Dendritic cell treated with granulocyte-macrophage colony-stimulating factor and Interleukin-4, amounts not matched to agents 40 ng/mL and 50 ng/mL, for 4 days (primary cell): ENCODE measurements around the gene PIGQ.

Experiments used
- H3K27ac Mint-ChIP-seq: one replicate; pipeline ENCODE4 v1.8.0; 2022; ENCODE audit warnings: mild to moderate bottlenecking, mixed read lengths
- H3K27me3 Mint-ChIP-seq: one replicate; pipeline ENCODE4 v1.8.0; 2022; ENCODE audit warnings: mild to moderate bottlenecking, mixed read lengths
- H3K36me3 Mint-ChIP-seq: one replicate; pipeline ENCODE4 v1.8.0; 2022; ENCODE audit warnings: low read depth, mixed read lengths
- H3K4me1 Mint-ChIP-seq: one replicate; pipeline ENCODE4 v1.8.0; 2022; ENCODE audit warnings: low read depth, mixed read lengths
- H3K4me3 Mint-ChIP-seq: one replicate; pipeline ENCODE4 v1.8.0; 2022; ENCODE audit warnings: mild to moderate bottlenecking, moderate library complexity, mixed read lengths
- H3K9me3 Mint-ChIP-seq: one replicate; pipeline ENCODE4 v1.8.0; 2022; ENCODE audit warnings: mixed read lengths
- intact Hi-C: fragments of 100-400 bp; cut with micrococcal nuclease; formaldehyde crosslinking; loops from one replicate; pipeline ENCODE4 v1.15.0; 2022

The PIGQ gene

GRCh38 chr16:630249-630814, 60.6 kb downstream of the PIGQ start:
- Mint-ChIP-seq H3K27ac (peak overlapping the region; percentile 12), H3K9me3 (no peaks in the 10 kb centered on the region), H3K4me3 (no peak overlapping the region)

DNA sequence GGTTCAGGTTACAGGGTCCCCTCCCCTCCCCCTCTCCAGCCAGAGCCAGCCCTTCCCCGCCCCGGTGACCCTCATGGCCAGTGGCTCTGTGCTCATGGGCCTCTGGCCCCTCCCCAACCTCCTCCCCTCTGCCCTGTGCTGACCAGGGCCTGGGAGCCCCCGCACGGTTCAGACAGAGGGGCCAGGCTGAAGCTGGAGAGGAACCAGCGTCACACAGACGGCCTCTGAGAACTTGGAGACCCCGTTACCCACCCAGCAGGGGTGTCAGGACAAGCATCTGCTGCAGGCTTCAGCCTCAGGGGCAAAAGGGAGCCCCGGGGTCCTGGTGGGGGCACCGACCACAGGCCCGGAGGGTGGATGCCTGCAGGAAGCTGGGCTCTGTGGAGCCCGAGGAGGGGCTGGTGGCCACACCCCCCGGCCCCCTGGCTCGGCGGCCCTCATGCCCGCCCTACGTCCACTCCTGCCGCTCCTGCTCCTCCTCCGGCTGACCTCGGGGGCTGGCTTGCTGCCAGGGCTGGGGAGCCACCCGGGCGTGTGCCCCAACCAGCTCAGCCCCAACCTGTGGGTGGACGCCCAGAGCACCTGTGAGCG, 61.1 kb downstream of the PIGQ start, which contains the start of gene WFIKKN1:
Gene WFIKKN1, plus strand, starts transcription at position 171 of the 591 bp plus-strand sequence. Its CDS starts 269 bp downstream, at position 440.
- H3K27me3 Mint-ChIP-seq = peaks cover 8% of the 10 kb centered on the region
- peak within 1 kb of the TSS; percentile 12 for H3K27ac Mint-ChIP-seq
- H3K4me3 Mint-ChIP-seq = no peak within 1 kb of the TSS
- no peaks in the 10 kb centered on the region for H3K9me3 Mint-ChIP-seq
- intact Hi-C loops = no loop called here
- peaks cover 63% of the 10 kb centered on the region for H3K36me3 Mint-ChIP-seq
- H3K4me1 Mint-ChIP-seq = peaks cover 14% of the 10 kb centered on the region

More at GRCh38 chr16:630249-630814, 60.6 kb downstream of the PIGQ start:
- intact Hi-C loops = no loop called here
- Mint-ChIP-seq H3K4me1 (peaks cover 14% of the 10 kb centered on the region), H3K27me3 (peaks cover 8% of the 10 kb centered on the region), H3K36me3 (peaks cover 69% of the 10 kb centered on the region)

DNA sequence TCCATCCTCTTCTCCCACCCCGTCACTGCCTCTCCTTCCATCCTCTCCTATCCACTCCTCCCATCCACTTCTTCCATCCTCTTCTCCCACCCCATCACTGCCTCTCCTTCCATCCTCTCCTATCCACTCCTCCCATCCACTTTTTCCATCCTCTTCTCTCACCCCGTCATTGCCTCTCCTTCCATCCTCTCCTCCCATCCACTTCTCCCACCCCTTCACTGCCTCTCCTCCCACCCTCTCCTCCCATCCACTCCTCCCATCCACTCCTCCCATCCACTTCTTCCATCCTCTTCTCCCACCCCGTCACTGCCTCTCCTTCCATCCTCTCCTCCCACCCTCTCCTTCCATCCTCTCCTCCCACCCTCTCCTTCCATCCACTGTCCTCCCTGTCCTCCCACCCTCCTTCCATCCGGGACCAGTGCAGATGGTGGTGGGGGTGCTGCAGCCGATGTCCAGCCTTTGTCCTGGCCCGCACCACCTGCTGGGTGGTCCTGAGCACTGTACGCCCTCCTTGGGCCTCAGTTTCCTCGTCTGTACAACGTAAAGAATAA, 62.1 kb downstream of the PIGQ start:
- no peak overlapping the region for H3K27ac Mint-ChIP-seq

DNA sequence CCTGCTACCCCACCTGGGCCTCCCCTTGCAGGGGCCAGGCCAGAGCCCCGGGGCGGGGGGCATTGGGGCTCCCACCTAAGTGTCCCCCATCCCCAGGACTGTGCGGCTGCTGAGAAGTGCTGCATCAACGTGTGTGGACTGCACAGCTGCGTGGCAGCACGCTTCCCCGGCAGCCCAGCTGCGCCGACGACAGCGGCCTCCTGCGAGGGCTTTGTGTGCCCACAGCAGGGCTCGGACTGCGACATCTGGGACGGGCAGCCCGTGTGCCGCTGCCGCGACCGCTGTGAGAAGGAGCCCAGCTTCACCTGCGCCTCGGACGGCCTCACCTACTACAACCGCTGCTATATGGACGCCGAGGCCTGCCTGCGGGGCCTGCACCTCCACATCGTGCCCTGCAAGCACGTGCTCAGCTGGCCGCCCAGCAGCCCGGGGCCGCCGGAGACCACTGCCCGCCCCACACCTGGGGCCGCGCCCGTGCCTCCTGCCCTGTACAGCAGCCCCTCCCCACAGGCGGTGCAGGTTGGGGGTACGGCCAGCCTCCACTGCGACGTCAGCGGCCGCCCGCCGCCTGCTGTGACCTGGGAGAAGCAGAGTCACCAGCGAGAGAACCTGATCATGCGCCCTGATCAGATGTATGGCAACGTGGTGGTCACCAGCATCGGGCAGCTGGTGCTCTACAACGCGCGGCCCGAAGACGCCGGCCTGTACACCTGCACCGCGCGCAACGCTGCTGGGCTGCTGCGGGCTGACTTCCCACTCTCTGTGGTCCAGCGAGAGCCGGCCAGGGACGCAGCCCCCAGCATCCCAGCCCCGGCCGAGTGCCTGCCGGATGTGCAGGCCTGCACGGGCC, 62.9 kb downstream of the PIGQ start:
- Mint-ChIP-seq H3K27ac (no peak overlapping the region), H3K4me3 (no peak overlapping the region), H3K27me3 (peaks cover 9% of the 10 kb centered on the region), H3K9me3 (no peaks in the 10 kb centered on the region), H3K36me3 (peaks cover 54% of the 10 kb centered on the region), H3K4me1 (peaks cover 19% of the 10 kb centered on the region)
- intact Hi-C loops = no loop called here

More for the DNA sequence above, 62.1 kb downstream of the PIGQ start:
- intact Hi-C loops = no loop called here
- Mint-ChIP-seq H3K27me3 (peaks cover 8% of the 10 kb centered on the region), H3K9me3 (no peaks in the 10 kb centered on the region), H3K36me3 (peaks cover 61% of the 10 kb centered on the region), H3K4me1 (peaks cover 14% of the 10 kb centered on the region), H3K4me3 (no peak overlapping the region)

DNA sequence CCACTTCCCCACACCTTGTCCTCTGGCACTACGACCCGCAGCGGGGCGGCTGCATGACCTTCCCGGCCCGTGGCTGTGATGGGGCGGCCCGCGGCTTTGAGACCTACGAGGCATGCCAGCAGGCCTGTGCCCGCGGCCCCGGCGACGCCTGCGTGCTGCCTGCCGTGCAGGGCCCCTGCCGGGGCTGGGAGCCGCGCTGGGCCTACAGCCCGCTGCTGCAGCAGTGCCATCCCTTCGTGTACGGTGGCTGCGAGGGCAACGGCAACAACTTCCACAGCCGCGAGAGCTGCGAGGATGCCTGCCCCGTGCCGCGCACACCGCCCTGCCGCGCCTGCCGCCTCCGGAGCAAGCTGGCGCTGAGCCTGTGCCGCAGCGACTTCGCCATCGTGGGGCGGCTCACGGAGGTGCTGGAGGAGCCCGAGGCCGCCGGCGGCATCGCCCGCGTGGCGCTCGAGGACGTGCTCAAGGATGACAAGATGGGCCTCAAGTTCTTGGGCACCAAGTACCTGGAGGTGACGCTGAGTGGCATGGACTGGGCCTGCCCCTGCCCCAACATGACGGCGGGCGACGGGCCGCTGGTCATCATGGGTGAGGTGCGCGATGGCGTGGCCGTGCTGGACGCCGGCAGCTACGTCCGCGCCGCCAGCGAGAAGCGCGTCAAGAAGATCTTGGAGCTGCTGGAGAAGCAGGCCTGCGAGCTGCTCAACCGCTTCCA, 63.7 kb downstream of the PIGQ start:
- intact Hi-C loops = no loop called here
- Mint-ChIP-seq H3K4me3 (no peak overlapping the region), H3K9me3 (no peaks in the 10 kb centered on the region), H3K27me3 (peaks cover 11% of the 10 kb centered on the region), H3K27ac (no peak overlapping the region), H3K4me1 (peaks cover 26% of the 10 kb centered on the region), H3K36me3 (peaks cover 46% of the 10 kb centered on the region)
